ENCODE data around the gene SLC37A4.
A peak's percentile ranks its signal among the peaks of the same experiment; 100 is the strongest.

Gene SLC37A4

DNA sequence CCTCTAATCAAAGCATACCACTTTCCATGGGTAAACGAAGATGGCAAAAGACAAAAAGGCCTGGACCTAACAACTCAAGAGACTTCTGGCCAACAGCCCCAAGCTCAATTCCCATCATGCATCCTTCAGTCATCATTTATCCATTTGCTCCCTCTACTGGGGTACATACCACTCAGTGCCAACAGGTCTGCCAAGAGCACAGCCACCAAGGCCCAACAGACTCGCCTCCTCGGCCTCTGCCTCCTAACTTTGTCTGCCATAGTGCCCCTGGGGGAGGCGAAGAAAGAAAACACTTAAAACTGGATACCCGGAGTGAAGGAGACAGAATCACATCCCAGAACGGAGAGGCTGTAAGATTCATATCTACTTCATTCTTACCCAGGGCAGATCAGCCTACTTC is 25.2 kb upstream of the SLC37A4 start:
- Histone ChIP-seq H3K79me2 (ENCODE audit: insufficient read depth, low read length) (peaks cover 27% of the 10 kb centered on the region), H3F3A (ENCODE audit: insufficient read depth) (no peaks in the 10 kb centered on the region), H3K27me3 (ENCODE audit: low read length) (no peaks in the 10 kb centered on the region), H3K9ac (ENCODE audit: low read length) (peak overlapping the region; percentile 95), H3K4me3 (ENCODE audit: insufficient read depth, low read length, poor library complexity, severe bottlenecking) (peak overlapping the region; percentile 71), H2AFZ (ENCODE audit: low read depth, low read length, severe bottlenecking) (no peak overlapping the region), H3K9me2 (replicated peaks; ENCODE audit: insufficient read depth, low read length) (no peaks in the 10 kb centered on the region), H3K9me3 (ENCODE audit: insufficient read depth, low read length) (no peaks in the 10 kb centered on the region), H4K20me1 (ENCODE audit: low read depth, low read length) (no peaks in the 10 kb centered on the region), H3K27ac (ENCODE audit: low read depth, low read length) (no peak overlapping the region), H3K36me3 (ENCODE audit: low read length) (no peaks in the 10 kb centered on the region), H3K4me2 (ENCODE audit: low read depth, low read length, poor library complexity, severe bottlenecking) (peak overlapping the region; percentile 54)
- TF ChIP-seq CTCF (IDR thresholded peaks at IDR 0.05; ENCODE audit: insufficient read depth, low read length, poor library complexity, severe bottlenecking) (no peak), EZH2phosphoT487 (conservative IDR thresholded peaks at IDR 0.05; ENCODE audit: low read length) (no peak)

DNA sequence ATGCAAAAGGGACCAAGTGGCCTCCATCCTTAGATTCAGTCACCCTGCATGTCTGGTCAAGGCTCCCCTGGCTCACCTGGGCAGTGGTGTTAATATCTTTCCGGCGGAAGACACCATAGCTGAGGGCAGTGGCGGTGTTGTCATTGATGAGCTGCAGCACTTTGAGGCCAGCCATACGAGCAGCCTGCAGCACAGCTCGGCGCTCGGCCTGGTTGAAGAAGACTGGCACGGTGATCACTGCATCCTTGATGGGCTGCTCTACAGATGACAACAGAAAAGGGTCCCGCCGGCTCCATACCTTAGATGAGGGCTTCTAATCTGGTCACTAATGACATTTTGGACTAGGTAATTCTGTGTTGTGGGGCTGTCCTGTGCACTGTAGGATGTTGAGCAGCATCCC is 23.7 kb upstream of the SLC37A4 start:
- Histone ChIP-seq H3K27ac (ENCODE audit: low read depth, low read length) (no peak overlapping the region), H3K9ac (ENCODE audit: low read length) (no peak overlapping the region), H4K20me1 (ENCODE audit: low read depth, low read length) (no peaks in the 10 kb centered on the region), H3F3A (ENCODE audit: insufficient read depth) (no peaks in the 10 kb centered on the region), H3K4me3 (ENCODE audit: insufficient read depth, low read length, poor library complexity, severe bottlenecking) (no peak overlapping the region), H3K9me3 (ENCODE audit: insufficient read depth, low read length) (no peaks in the 10 kb centered on the region), H3K9me2 (replicated peaks; ENCODE audit: insufficient read depth, low read length) (no peaks in the 10 kb centered on the region), H2AFZ (ENCODE audit: low read depth, low read length, severe bottlenecking) (no peak overlapping the region), H3K36me3 (ENCODE audit: low read length) (no peaks in the 10 kb centered on the region), H3K27me3 (ENCODE audit: low read length) (no peaks in the 10 kb centered on the region), H3K79me2 (ENCODE audit: insufficient read depth, low read length) (peaks cover 27% of the 10 kb centered on the region), H3K4me2 (ENCODE audit: low read depth, low read length, poor library complexity, severe bottlenecking) (no peak overlapping the region)
- TF ChIP-seq CTCF (IDR thresholded peaks at IDR 0.05; ENCODE audit: insufficient read depth, low read length, poor library complexity, severe bottlenecking) (no peak), EZH2phosphoT487 (conservative IDR thresholded peaks at IDR 0.05; ENCODE audit: low read length) (no peak)

- Histone ChIP-seq H3K4me3 (ENCODE audit: insufficient read depth, low read length, poor library complexity, severe bottlenecking) (no peak overlapping the region), H3K27ac (ENCODE audit: low read depth, low read length) (no peak overlapping the region), H3K79me2 (ENCODE audit: insufficient read depth, low read length) (peaks cover 16% of the 10 kb centered on the region), H3K9me2 (replicated peaks; ENCODE audit: insufficient read depth, low read length) (no peaks in the 10 kb centered on the region), H3K4me2 (ENCODE audit: low read depth, low read length, poor library complexity, severe bottlenecking) (no peak overlapping the region), H3K36me3 (ENCODE audit: low read length) (0 out of 2 replicates have a peak, but pooled peaks cover 2% of the 10 kb centered on the region), H3K9me3 (ENCODE audit: insufficient read depth, low read length) (no peaks in the 10 kb centered on the region), H3K27me3 (ENCODE audit: low read length) (no peaks in the 10 kb centered on the region), H4K20me1 (ENCODE audit: low read depth, low read length) (no peaks in the 10 kb centered on the region), H3K9ac (ENCODE audit: low read length) (no peak overlapping the region), H2AFZ (ENCODE audit: low read depth, low read length, severe bottlenecking) (no peak overlapping the region), H3F3A (ENCODE audit: insufficient read depth) (no peaks in the 10 kb centered on the region)
- no peak for TF ChIP-seq EZH2phosphoT487 (conservative IDR thresholded peaks at IDR 0.05; ENCODE audit: low read length)
- TF ChIP-seq CTCF (IDR thresholded peaks at IDR 0.05; ENCODE audit: insufficient read depth, low read length, poor library complexity, severe bottlenecking): no peak
Observed at GRCh38 chr11:119052163-119052814, 21.6 kb upstream of the SLC37A4 start.
